Ovary (tissue), 3 donors: ENCODE results near the gene ARHGEF28.

Experiments used
- EP300 ChIP-seq: sonication (generic); formaldehyde crosslinking; IDR thresholded peaks from one replicate; pipeline ENCODE4 v1.6.1; 2017; ENCODE audit warnings: antibody characterized with exemption
- TF ChIP-seq, protein P1 (sequence below), 3 donors: fragments of 450-650 bp in 2 of 3; fragments of 200-600 bp in 1 of 3; IDR thresholded peaks; one replicate each; pipeline versions ENCODE4 v1.5.1 to v1.8.0; 2016 to 2022; ENCODE audit warnings: antibody characterized with exemption in 3 of 3, mild to moderate bottlenecking in 1 of 3
- donor health status: DM: no; HTN: no; CAD: no.

DNA sequence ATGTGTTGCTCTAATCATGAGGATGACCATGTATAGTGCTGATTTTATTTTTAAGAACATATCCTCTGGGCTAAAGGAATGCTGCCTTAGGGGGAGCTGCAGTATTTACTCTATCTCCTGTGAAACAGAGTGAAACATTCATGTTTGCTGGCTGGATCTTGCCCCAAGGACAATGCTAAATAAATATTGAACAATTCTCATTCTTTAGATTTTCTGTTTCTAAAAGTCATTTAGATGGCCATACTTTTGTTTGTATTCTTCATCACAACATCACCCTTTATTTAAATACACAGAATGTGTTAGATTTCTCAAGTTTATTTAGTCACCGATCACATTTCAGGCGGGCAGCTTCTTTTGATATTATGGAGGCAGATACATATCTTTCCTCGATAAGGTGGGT lies 103.3 kb downstream of the ARHGEF28 start:
- TF ChIP-seq, protein P1, sequence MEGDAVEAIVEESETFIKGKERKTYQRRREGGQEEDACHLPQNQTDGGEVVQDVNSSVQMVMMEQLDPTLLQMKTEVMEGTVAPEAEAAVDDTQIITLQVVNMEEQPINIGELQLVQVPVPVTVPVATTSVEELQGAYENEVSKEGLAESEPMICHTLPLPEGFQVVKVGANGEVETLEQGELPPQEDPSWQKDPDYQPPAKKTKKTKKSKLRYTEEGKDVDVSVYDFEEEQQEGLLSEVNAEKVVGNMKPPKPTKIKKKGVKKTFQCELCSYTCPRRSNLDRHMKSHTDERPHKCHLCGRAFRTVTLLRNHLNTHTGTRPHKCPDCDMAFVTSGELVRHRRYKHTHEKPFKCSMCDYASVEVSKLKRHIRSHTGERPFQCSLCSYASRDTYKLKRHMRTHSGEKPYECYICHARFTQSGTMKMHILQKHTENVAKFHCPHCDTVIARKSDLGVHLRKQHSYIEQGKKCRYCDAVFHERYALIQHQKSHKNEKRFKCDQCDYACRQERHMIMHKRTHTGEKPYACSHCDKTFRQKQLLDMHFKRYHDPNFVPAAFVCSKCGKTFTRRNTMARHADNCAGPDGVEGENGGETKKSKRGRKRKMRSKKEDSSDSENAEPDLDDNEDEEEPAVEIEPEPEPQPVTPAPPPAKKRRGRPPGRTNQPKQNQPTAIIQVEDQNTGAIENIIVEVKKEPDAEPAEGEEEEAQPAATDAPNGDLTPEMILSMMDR (IDR thresholded peaks at IDR 0.05), result no peak
- no peak for TF ChIP-seq EP300
